HUES48 (cell line): ENCODE measurements around the gene TBC1D24.

Source experiments
- H3K27ac ChIP-seq: one replicate; pipeline ENCODE4 v1.7.0; 2013; ENCODE audit warnings: low read depth, low read length, inconsistent platforms
- H3K27me3 ChIP-seq: 2 replicates; pipeline ENCODE4 v1.6.1; 2013; ENCODE audit warnings: mild to moderate bottlenecking, low read length; ENCODE audit not compliant: control insufficient read depth, insufficient read depth
- H3K36me3 ChIP-seq: 2 replicates; pipeline ENCODE4 v1.6.1; 2013; ENCODE audit warnings: low read length; ENCODE audit not compliant: control insufficient read depth, insufficient read depth
- H3K4me1 ChIP-seq: 2 replicates; pipeline ENCODE4 v1.6.1; 2013; ENCODE audit warnings: mild to moderate bottlenecking, low read length; ENCODE audit not compliant: control insufficient read depth, insufficient read depth
- H3K4me3 ChIP-seq: 2 replicates; pipeline ENCODE4 v1.5.1; 2013; ENCODE audit warnings: mild to moderate bottlenecking, low read depth, low read length
- H3K9ac ChIP-seq: 2 replicates; pipeline ENCODE4 v1.6.1; 2013; ENCODE audit warnings: mild to moderate bottlenecking, low read depth, low read length, moderate library complexity
- H3K9me3 ChIP-seq: 2 replicates; pipeline ENCODE4 v1.6.1; 2013; ENCODE audit warnings: low read length; ENCODE audit not compliant: control insufficient read depth, insufficient read depth

Gene TBC1D24

DNA sequence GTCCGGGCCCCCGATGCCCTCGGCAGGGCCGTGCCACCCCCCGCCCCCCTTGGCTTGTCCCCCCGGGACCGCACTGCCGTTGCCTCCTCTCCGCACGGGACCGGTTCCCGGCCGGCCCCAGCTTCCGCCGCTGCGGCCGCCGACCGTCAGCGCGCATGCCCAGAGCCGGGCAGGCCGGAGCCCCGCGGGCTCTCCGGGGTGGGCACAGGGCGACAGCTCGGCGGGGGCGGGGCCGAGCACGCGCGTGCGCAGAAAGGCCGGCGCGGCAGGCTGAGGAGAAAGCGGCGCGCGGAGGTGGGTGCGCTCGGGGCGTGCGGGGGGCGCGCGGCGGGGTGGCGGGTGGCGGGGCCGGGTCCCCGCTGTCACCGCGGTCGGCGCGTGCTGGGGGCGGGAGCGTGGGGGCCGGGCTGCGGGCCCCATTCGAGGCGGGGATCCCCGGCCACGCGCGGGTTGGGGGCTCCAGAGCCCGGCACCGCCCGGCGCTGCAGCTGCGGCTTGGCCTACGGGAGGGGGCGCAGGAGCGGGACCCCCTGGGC is at the start of gene TBC1D24:
TBC1D24 (plus strand) TSS at position 251 of the 536 bp plus-strand sequence. CDS start 21,022 bp downstream, outside the sequence.
- Histone ChIP-seq H3K9ac (peak within 1 kb of the TSS; percentile 35; the same call in 1 of the 2 replicates), H3K36me3 (no peaks in the 10 kb centered on the region), H3K27me3 (peaks cover 49% of the 10 kb centered on the region), H3K27ac (peak within 1 kb of the TSS; percentile 5), H3K9me3 (no peaks in the 10 kb centered on the region), H3K4me3 (peak within 1 kb of the TSS; percentile 72), H3K4me1 (peaks cover 10% of the 10 kb centered on the region; the same call in 1 of the 2 replicates)

GRCh38 chr16:2425825-2426430 is 49.0 kb upstream of the TBC1D24 start:
- no peaks in the 10 kb centered on the region for H3K27me3 ChIP-seq
- H3K27ac ChIP-seq = no peak overlapping the region
- no peak overlapping the region for H3K4me3 ChIP-seq

DNA sequence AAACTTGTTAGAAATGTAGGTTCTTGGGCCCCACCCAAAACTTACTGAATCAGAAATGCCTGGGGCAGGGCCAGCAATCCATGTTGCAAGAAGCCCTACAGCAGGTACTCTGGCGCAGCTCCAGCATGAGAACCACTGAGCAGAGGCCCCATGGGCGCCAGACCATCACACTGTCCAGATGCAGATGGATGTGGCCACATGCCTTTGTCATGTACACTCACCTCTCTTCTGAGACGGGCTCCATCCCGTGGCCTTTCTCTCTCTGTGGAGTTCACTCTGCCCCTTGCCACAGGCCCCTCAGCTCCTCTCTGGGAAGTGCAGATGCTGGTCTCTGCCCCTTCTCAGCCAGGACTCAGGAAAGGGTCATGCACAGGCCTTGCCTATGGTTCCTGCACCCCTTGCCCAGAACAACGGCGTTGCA is 48.0 kb upstream of the TBC1D24 start:
- Histone ChIP-seq H3K9me3 (no peaks in the 10 kb centered on the region), H3K9ac (no peak overlapping the region), H3K4me3 (no peak overlapping the region)

More at GRCh38 chr16:2425825-2426430, 49.0 kb upstream of the TBC1D24 start:
- H3K9me3 ChIP-seq = no peaks in the 10 kb centered on the region
- no peak overlapping the region for H3K9ac ChIP-seq
- peaks cover 4% of the 10 kb centered on the region; the same call in 1 of the 2 replicates for H3K36me3 ChIP-seq
- H3K4me1 ChIP-seq = peaks cover 5% of the 10 kb centered on the region; the same call in 1 of the 2 replicates

DNA sequence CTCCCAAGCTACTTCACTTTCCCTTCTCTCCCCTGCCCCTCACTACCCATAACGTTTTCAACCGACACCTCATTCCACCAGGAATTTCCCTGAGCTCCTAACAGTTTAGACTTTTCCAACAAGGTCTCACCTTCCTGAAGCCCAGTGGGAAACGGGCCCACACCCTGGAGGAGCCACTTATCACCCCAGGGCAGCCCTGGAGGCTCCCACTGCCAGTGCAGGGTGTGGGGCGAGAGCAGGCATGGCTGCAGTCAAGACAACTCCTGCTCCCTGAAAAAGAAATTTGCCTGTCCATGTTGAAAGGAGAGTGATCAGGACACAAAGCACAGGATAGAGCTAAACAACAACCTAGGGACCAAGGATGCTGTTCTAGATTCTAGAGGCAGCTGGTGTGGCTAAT is 47.4 kb upstream of the TBC1D24 start:
- no peaks in the 10 kb centered on the region for H3K9me3 ChIP-seq
- H3K4me3 ChIP-seq = no peak overlapping the region
- H3K9ac ChIP-seq = no peak overlapping the region
- H3K4me1 ChIP-seq = peaks cover 5% of the 10 kb centered on the region; the same call in 1 of the 2 replicates
- no peaks in the 10 kb centered on the region for H3K27me3 ChIP-seq
- H3K36me3 ChIP-seq = peaks cover 20% of the 10 kb centered on the region
- no peak overlapping the region for H3K27ac ChIP-seq

More for the DNA sequence above, 48.0 kb upstream of the TBC1D24 start:
- H3K36me3 ChIP-seq = peaks cover 14% of the 10 kb centered on the region
- no peaks in the 10 kb centered on the region for H3K27me3 ChIP-seq
- peaks cover 5% of the 10 kb centered on the region; the same call in 1 of the 2 replicates for H3K4me1 ChIP-seq
- H3K27ac ChIP-seq = no peak overlapping the region

- Histone ChIP-seq H3K4me3 (peak overlapping the region; percentile 64), H3K4me1 (peaks cover 5% of the 10 kb centered on the region; the same call in 1 of the 2 replicates), H3K9me3 (no peaks in the 10 kb centered on the region), H3K27ac (no peak overlapping the region), H3K36me3 (peaks cover 27% of the 10 kb centered on the region), H3K9ac (peak overlapping the region; percentile 69), H3K27me3 (no peaks in the 10 kb centered on the region)
Measured at GRCh38 chr16:2428051-2428783, 46.7 kb upstream of the TBC1D24 start.

DNA sequence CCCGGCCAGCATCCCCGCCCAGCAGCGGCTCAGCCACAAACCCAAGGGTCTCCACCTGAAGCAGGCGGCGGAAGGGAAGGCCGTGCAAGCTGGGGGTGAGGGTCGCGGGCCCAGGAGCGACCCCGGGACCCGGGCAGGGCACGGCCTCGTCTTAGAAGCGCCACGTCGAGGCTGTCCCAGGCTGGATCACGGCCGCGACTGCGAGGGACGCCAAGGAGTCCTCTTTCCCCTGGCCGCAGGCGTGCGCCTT is 46.2 kb upstream of the TBC1D24 start:
- Histone ChIP-seq H3K4me1 (peaks cover 5% of the 10 kb centered on the region; the same call in 1 of the 2 replicates), H3K27me3 (no peaks in the 10 kb centered on the region), H3K36me3 (peaks cover 32% of the 10 kb centered on the region), H3K4me3 (peak overlapping the region; percentile 64), H3K9me3 (no peaks in the 10 kb centered on the region), H3K27ac (peak overlapping the region; percentile 58), H3K9ac (peak overlapping the region; percentile 69)

- H3K4me1 ChIP-seq = peaks cover 5% of the 10 kb centered on the region; the same call in 1 of the 2 replicates
- peak within 1 kb of the TSS; percentile 92 for H3K4me3 ChIP-seq
- peak within 1 kb of the TSS; percentile 69 for H3K9ac ChIP-seq
- peaks cover 36% of the 10 kb centered on the region for H3K36me3 ChIP-seq
- peak within 1 kb of the TSS; percentile 68 for H3K27ac ChIP-seq
- H3K9me3 ChIP-seq = no peaks in the 10 kb centered on the region
- no peaks in the 10 kb centered on the region for H3K27me3 ChIP-seq
Measured at GRCh38 chr16:2429034-2429770, 45.7 kb upstream of the TBC1D24 start, which contains the start of gene CCNF. TSS of gene CCNF (plus strand) at chr16:2429447. CDS start at chr16:2429482, 35 bp downstream.

DNA sequence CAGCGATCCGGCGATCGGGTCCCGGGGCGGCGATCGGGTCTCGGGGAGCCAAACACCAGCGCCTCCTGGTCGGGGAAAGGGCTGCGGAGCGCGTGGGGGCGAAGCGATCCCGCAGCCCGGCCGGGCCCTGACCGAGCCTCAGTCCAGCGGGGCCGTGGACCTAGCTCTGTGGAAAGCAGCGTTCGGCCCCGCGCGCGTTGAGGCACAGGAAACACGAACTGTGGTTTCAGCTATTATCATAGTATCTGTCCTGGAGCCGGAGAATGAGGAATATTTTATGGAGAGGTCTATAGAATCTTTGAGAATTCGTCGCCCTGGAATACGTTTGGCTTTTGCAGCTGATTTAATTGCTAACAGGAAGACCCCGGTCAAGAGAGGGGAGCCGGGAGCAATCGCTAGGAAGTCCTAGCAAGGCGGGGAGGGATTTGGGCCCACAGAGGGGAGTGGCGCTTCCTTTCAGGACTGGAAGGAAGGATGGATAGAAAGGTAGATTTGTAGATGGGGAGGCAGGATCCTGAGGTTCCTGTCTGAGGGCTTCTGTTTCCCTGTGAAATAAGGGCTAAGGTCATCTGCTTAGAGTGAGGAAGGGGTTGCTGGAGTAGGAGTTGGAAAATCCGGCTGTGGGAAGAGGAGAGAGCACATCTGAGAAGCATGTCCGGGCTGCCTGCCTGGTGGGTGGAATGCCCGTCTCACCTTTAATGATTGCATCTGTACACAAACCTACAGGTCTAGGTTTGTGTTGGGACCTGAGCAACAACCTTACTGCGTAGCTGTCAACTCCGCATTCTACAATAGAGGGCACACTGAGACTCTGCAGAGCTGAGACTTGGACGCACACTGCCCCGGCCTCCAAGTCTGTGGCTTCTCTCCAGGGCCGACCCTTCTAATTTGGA is 44.9 kb upstream of the TBC1D24 start:
- H3K9me3 ChIP-seq = no peaks in the 10 kb centered on the region
- peaks cover 5% of the 10 kb centered on the region; the same call in 1 of the 2 replicates for H3K4me1 ChIP-seq
- no peaks in the 10 kb centered on the region for H3K27me3 ChIP-seq
- peak overlapping the region; percentile 67 for H3K9ac ChIP-seq
- H3K4me3 ChIP-seq = peak overlapping the region; percentile 92
- H3K27ac ChIP-seq = peak overlapping the region; percentile 68
- H3K36me3 ChIP-seq = peaks cover 40% of the 10 kb centered on the region

GRCh38 chr16:2432286-2432685 is 42.6 kb upstream of the TBC1D24 start:
- no peaks in the 10 kb centered on the region for H3K27me3 ChIP-seq
- H3K27ac ChIP-seq = no peak overlapping the region
- peaks cover 58% of the 10 kb centered on the region for H3K36me3 ChIP-seq
- H3K9ac ChIP-seq = no peak overlapping the region
- no peaks in the 10 kb centered on the region for H3K9me3 ChIP-seq
- H3K4me1 ChIP-seq = peaks cover 5% of the 10 kb centered on the region; the same call in 1 of the 2 replicates
- H3K4me3 ChIP-seq = no peak overlapping the region
